Activated naive CD4-positive, alpha-beta T cell treated with anti-CD3 and anti-CD28 coated beads for 36 hours (primary cell): ENCODE measurements around the gene VAV3. TPM values are rescaled to one million over a fixed set of nuclear protein-coding genes. Genes with fewer than 3 reads are reported as not detected.
A peak's percentile ranks its signal among the peaks of the same experiment; 100 is the strongest.

Experiments used
- CTCF ChIA-PET: fragments of 350-600 bp; sonication (Branson Sonifier 250); formaldehyde crosslinking; loops from one replicate; lab custom pipeline; 2021; ENCODE audit warnings: antibody characterized with exemption; lab: Charles Lee
- DNase-seq: peaks from one replicate; pipeline ENCODE4 v3.0.0-alpha.2; 2020
- H3K27ac Mint-ChIP-seq: one replicate; pipeline ENCODE4 v1.8.0; 2021; ENCODE audit warnings: mild to moderate bottlenecking, mixed read lengths
- H3K27me3 Mint-ChIP-seq: one replicate; pipeline ENCODE4 v1.8.0; 2021; ENCODE audit warnings: low read depth, mixed read lengths
- H3K36me3 Mint-ChIP-seq: one replicate; pipeline ENCODE4 v1.8.0; 2021; ENCODE audit warnings: low read depth, mixed read lengths
- H3K4me1 Mint-ChIP-seq: one replicate; pipeline ENCODE4 v1.8.0; 2021; ENCODE audit warnings: low read depth, mixed read lengths
- H3K4me3 Mint-ChIP-seq: one replicate; pipeline ENCODE4 v1.8.0; 2021; ENCODE audit warnings: mild to moderate bottlenecking, moderate library complexity, mixed read lengths
- H3K9me3 Mint-ChIP-seq: one replicate; pipeline ENCODE4 v1.8.0; 2021; ENCODE audit warnings: mixed read lengths
- intact Hi-C: fragments of 100-400 bp; cut with micrococcal nuclease; formaldehyde crosslinking; loops from one replicate; pipeline ENCODE4 v1.15.1; 2023
- total RNA-seq, 2 experiments: library from RNA; stranded (reverse); gene quantifications; one replicate each; pipeline ENCODE4 v1.2.3, GENCODE V29; 2021

VAV3 gene
- total RNA-seq, 2 experiments from 2014 or later = 1.3 to 2.3 TPM

GRCh38 chr1:107795994-107796393 lies 169.0 kb downstream of the VAV3 start:
- H3K36me3 Mint-ChIP-seq = no peaks in the 10 kb centered on the region
- DNase-seq = peak; percentile 25
- CTCF ChIA-PET = interaction anchor here (1.1 kb wide), 1 partner anchor 18 kb away, joined by 6 read pairs; no protein-coding TSS in a partner anchor
- H3K27ac Mint-ChIP-seq = no peak overlapping the region
- peaks cover 2% of the 10 kb centered on the region for H3K9me3 Mint-ChIP-seq
- H3K4me1 Mint-ChIP-seq = peaks cover 25% of the 10 kb centered on the region
- intact Hi-C loops = loop anchor here (1.0 to 2.0 kb wide), 2 partner anchors 25 to 139 kb away; no protein-coding TSS in a partner anchor
- no peak overlapping the region for H3K4me3 Mint-ChIP-seq
- H3K27me3 Mint-ChIP-seq = no peaks in the 10 kb centered on the region

- DNase-seq = no peak
- CTCF ChIA-PET = interaction anchor here (1.1 kb wide), 1 partner anchor 17 kb away, joined by 6 read pairs; no protein-coding TSS in a partner anchor
- peaks cover 27% of the 10 kb centered on the region for H3K4me1 Mint-ChIP-seq
- H3K4me3 Mint-ChIP-seq = no peak overlapping the region
- no peaks in the 10 kb centered on the region for H3K27me3 Mint-ChIP-seq
- no peak overlapping the region for H3K27ac Mint-ChIP-seq
- H3K9me3 Mint-ChIP-seq = no peaks in the 10 kb centered on the region
- no peaks in the 10 kb centered on the region for H3K36me3 Mint-ChIP-seq
- intact Hi-C loops = loop anchor here (1.0 to 2.0 kb wide), 2 partner anchors 26 to 139 kb away; no protein-coding TSS in a partner anchor
These were observed 169.5 kb downstream of the VAV3 start for GRCh38 chr1:107795441-107795840.

- no peaks in the 10 kb centered on the region for H3K27me3 Mint-ChIP-seq
- CTCF ChIA-PET = interaction anchor here (1.2 to 3.7 kb wide), 3 partner anchors 12 to 331 kb away, joined by 3 to 37 read pairs (median 4); no protein-coding TSS in a partner anchor
- H3K4me3 Mint-ChIP-seq = no peak overlapping the region
- H3K27ac Mint-ChIP-seq = no peak overlapping the region
- no peaks in the 10 kb centered on the region for H3K36me3 Mint-ChIP-seq
- H3K9me3 Mint-ChIP-seq = no peaks in the 10 kb centered on the region
- DNase-seq = no peak
- H3K4me1 Mint-ChIP-seq = peaks cover 30% of the 10 kb centered on the region
- intact Hi-C loops = loop anchor here (2.0 kb wide), 1 partner anchor 140 kb away; no protein-coding TSS in a partner anchor
These were observed 170.4 kb downstream of the VAV3 start for GRCh38 chr1:107794571-107794970.

- no peak overlapping the region for H3K4me3 Mint-ChIP-seq
- peaks cover 33% of the 10 kb centered on the region for H3K4me1 Mint-ChIP-seq
- intact Hi-C loops = loop anchor here (2.0 kb wide), 1 partner anchor 141 kb away; no protein-coding TSS in a partner anchor
- no peak overlapping the region for H3K27ac Mint-ChIP-seq
- no peaks in the 10 kb centered on the region for H3K27me3 Mint-ChIP-seq
- no peaks in the 10 kb centered on the region for H3K9me3 Mint-ChIP-seq
- no peaks in the 10 kb centered on the region for H3K36me3 Mint-ChIP-seq
- no peak for DNase-seq
- CTCF ChIA-PET = interaction anchor here (1.2 to 3.7 kb wide), 3 partner anchors 11 to 331 kb away, joined by 3 to 37 read pairs (median 4); no protein-coding TSS in a partner anchor
These were observed 171.0 kb downstream of the VAV3 start for GRCh38 chr1:107793896-107794453.

- no peaks in the 10 kb centered on the region for H3K36me3 Mint-ChIP-seq
These were observed 173.6 kb downstream of the VAV3 start for GRCh38 chr1:107791348-107791747.

GRCh38 chr1:107789817-107790524 lies 175.0 kb downstream of the VAV3 start:
- CTCF ChIA-PET = interaction anchor here (13.6 kb wide), 1 partner anchor 337 kb away, joined by 255 read pairs; no protein-coding TSS in a partner anchor
- Mint-ChIP-seq H3K27ac (no peak overlapping the region), H3K36me3 (no peaks in the 10 kb centered on the region)

More at GRCh38 chr1:107791348-107791747, 173.6 kb downstream of the VAV3 start:
- CTCF ChIA-PET = interaction anchor here (0.6 to 3.7 kb wide), 2 partner anchors 9 to 52 kb away, joined by 3 to 37 read pairs; no protein-coding TSS in a partner anchor
- H3K9me3 Mint-ChIP-seq = no peaks in the 10 kb centered on the region
- H3K4me3 Mint-ChIP-seq = no peak overlapping the region
- no peak for DNase-seq
- no peaks in the 10 kb centered on the region for H3K27me3 Mint-ChIP-seq
- H3K4me1 Mint-ChIP-seq = peaks cover 55% of the 10 kb centered on the region
- no peak overlapping the region for H3K27ac Mint-ChIP-seq
- intact Hi-C loops = loop anchor here (1.0 kb wide), 1 partner anchor 30 kb away; no protein-coding TSS in a partner anchor

GRCh38 chr1:107788206-107789202 lies 176.5 kb downstream of the VAV3 start:
- DNase-seq = no peak
- no peaks in the 10 kb centered on the region for H3K27me3 Mint-ChIP-seq
- CTCF ChIA-PET = interaction anchor here (13.6 kb wide), 1 partner anchor 338 kb away, joined by 255 read pairs; no protein-coding TSS in a partner anchor
- no peaks in the 10 kb centered on the region for H3K36me3 Mint-ChIP-seq
- H3K27ac Mint-ChIP-seq = no peak overlapping the region
- no peak overlapping the region for H3K4me3 Mint-ChIP-seq
- intact Hi-C loops = loop anchor here (10.0 kb wide), 1 partner anchor 256 kb away; no protein-coding TSS in a partner anchor
- H3K4me1 Mint-ChIP-seq = peaks cover 50% of the 10 kb centered on the region
- no peaks in the 10 kb centered on the region for H3K9me3 Mint-ChIP-seq

More at GRCh38 chr1:107789817-107790524, 175.0 kb downstream of the VAV3 start:
- Mint-ChIP-seq H3K9me3 (no peaks in the 10 kb centered on the region), H3K27me3 (no peaks in the 10 kb centered on the region), H3K4me1 (peaks cover 54% of the 10 kb centered on the region), H3K4me3 (no peak overlapping the region)
- no peak for DNase-seq
- intact Hi-C loops = loop anchor here (10.0 kb wide), 1 partner anchor 255 kb away; no protein-coding TSS in a partner anchor

GRCh38 chr1:107787299-107787698 lies 177.7 kb downstream of the VAV3 start:
- Mint-ChIP-seq H3K4me3 (no peak overlapping the region), H3K27ac (no peak overlapping the region), H3K4me1 (peaks cover 50% of the 10 kb centered on the region), H3K36me3 (no peaks in the 10 kb centered on the region), H3K9me3 (no peaks in the 10 kb centered on the region), H3K27me3 (no peaks in the 10 kb centered on the region)
- DNase-seq = peak; percentile 69
- intact Hi-C loops = loop anchor here (1.0 to 10.0 kb wide), 2 partner anchors 258 to 413 kb away; partner anchors contain the start of gene SLC25A24
- CTCF ChIA-PET = interaction anchor here (0.9 to 13.6 kb wide), 3 partner anchors 85 to 339 kb away, joined by 3 to 255 read pairs (median 4); no protein-coding TSS in a partner anchor

- Mint-ChIP-seq H3K27ac (peak overlapping the region; percentile 57), H3K9me3 (no peaks in the 10 kb centered on the region), H3K36me3 (no peaks in the 10 kb centered on the region), H3K4me1 (peaks cover 48% of the 10 kb centered on the region), H3K27me3 (no peaks in the 10 kb centered on the region), H3K4me3 (peak overlapping the region; percentile 36)
- CTCF ChIA-PET = interaction anchor here (0.9 to 13.6 kb wide), 3 partner anchors 58 to 340 kb away, joined by 4 to 255 read pairs (median 4); no protein-coding TSS in a partner anchor
- intact Hi-C loops = loop anchor here (1.0 to 10.0 kb wide), 5 partner anchors 35 to 339 kb away; no protein-coding TSS in a partner anchor
- no peak for DNase-seq
These were observed 178.7 kb downstream of the VAV3 start for GRCh38 chr1:107786203-107786845.

GRCh38 chr1:107785496-107786202 lies 179.3 kb downstream of the VAV3 start:
- intact Hi-C loops = loop anchor here (1.0 to 10.0 kb wide), 5 partner anchors 36 to 340 kb away; no protein-coding TSS in a partner anchor
- Mint-ChIP-seq H3K9me3 (no peaks in the 10 kb centered on the region), H3K4me3 (peak overlapping the region; percentile 3), H3K27ac (no peak overlapping the region), H3K36me3 (no peaks in the 10 kb centered on the region), H3K27me3 (no peaks in the 10 kb centered on the region), H3K4me1 (peaks cover 42% of the 10 kb centered on the region)
- CTCF ChIA-PET = interaction anchor here (1.9 to 13.6 kb wide), 2 partner anchors 59 to 341 kb away, joined by 4 to 255 read pairs; no protein-coding TSS in a partner anchor
- no peak for DNase-seq
